GM21381 (cell line): ENCODE data around the gene EPS8.
"Not testable (repeated sequence)": the region's sequence is repeated elsewhere in the genome, so short reads cannot be mapped to it uniquely, and the experiment has no call there.

Experiments
- ATAC-seq: cut with Tn5 transposase; IDR thresholded peaks from one replicate; pipeline ENCODE4 v1.9.1; 2021; ENCODE audit warnings: mild to moderate bottlenecking, moderate library complexity; ENCODE audit not compliant: unreplicated experiment

Gene EPS8

DNA sequence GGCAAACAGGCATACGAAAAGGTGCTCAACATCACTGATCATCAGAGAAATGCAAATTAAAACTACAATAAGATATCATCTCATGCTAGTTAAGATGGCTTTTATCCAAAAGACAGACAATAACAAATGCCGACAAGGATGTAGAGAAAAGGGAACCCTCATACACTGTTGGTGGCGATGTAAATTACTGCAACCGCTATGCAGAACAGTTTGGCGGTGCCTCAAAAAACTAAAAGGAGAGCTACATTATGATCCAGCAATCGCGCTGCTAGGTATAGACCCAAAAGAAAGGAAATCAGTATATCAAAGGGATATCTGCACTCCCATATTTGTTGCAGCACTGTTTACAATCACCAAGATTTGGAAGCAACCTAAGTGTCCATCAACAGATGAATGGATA is 27.0 kb downstream of the EPS8 start:
- ATAC-seq, result not testable (repeated sequence)

DNA sequence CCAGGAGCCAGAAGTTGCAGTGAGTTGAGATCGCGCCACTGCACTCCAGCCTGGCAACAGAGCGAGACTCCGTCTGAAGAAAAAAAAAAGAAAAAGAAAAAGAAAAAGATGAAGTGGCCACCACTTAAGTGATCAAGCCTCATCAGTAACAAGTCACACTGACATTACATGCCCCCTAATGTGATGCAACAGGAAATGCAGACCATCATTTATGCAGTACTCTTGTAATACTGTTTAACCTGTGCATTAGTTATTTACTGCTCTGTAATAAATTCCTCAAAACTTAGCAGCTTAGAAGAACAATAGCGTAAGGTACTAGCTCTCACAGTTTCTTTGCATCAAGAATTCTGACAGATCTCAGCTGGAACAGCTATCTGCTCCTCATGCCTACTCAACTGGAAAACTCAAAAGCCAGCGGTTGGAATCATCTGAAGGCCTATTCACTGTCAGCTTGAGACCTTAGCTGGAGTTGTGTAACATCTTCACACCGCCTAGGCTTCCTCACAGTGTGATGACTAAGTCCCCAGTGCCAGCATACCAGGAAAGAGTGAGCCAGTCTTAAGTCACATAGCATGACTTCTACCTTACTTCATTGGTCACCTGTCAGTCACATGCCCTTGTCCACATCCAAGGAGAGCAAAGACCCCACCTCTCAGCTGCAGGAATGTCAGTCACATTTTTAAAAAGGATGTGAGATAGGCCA is 31.5 kb downstream of the EPS8 start:
- no peak for ATAC-seq

DNA sequence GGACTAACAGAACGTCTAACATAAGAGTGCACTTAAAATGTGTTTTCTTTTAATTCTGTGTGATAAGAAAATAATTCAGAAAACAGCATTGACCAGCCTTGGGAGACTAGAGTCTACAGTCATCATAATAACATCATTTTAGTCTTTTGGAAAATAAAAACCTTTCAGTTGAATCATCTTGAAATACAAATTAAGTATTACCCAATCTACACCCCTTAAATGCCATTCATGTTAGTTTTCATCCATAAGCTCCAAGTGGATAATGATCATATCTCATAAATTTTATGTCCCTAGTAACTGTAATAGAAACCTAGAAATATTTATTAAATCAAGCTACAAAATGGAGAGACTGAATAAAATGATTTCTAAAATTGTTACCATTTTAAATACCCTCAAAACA is 32.4 kb downstream of the EPS8 start:
- ATAC-seq, result no peak

DNA sequence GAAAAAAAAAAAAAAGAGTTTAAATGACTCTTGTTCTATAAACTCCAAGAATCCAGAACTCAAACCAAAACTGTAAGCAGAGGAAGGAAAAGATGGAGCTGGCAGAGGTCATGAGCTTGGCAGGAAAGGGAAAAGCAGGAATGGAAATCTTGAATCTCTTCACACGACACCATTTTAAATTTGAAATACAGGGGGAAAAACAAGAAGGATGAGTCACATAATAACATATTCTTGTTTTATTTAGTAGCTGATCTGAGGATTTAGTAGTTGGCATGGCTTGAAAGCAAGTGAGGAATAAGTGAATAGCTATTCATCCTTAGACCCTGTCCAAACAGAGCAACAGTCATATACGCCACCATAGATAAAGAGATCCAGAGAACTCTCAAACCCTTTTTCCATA is 35.0 kb downstream of the EPS8 start:
- ATAC-seq, result no peak

DNA sequence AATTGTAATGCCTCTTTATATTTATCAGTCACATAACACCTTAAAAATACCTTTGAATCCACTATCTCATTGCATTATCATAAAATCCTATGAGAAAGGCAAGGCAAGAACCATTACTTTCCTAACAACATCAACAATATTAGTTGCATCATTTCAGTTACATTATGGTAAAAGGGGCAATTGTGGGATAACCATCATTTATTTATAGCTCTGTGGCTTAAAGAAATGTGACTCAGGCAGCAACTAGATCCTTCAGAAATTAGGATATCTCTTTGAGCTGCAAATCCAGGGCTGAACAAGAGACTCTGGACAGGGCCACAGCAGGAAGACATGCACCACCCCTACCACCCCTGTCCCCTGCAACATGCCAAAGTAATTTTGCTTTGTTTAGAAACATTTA is 36.4 kb downstream of the EPS8 start:
- ATAC-seq, result no peak

DNA sequence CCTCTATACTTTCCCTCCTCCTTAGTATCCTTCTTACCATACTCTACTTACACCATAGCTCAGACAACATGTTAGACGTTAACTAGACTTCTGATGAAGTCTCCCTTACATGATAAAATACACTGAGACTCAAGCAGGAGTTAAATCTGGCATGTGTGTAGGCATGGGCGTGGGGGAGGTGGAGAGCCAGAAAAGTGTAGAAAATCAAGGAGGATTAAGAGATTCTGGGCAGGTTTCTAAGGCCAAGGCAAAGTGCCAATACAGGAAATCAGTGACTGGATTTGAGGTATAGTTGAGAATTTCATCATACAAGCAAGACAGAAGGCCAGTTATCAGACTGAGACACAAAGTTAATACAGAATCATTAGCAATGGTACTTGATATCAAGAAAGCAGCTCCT is 37.4 kb downstream of the EPS8 start:
- ATAC-seq, result no peak

DNA sequence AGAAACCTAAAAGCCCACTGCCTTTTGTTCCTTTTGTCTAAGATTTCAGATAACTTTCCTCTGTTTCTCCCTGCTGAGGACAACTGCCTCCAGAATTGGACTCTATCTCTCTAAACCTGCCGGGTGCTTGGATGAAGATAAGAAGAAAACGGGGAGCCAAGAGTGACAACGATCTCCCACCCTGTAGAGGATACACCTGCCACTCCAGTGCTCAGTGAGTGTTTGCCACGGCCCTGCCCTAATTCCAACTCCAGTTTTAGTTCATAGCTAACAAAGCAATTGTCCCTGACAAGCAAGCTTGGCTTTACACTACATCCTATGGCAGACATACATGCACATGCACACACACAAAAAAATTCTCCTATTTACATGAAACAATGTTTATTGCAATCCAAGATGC is 39.3 kb downstream of the EPS8 start:
- no peak for ATAC-seq

DNA sequence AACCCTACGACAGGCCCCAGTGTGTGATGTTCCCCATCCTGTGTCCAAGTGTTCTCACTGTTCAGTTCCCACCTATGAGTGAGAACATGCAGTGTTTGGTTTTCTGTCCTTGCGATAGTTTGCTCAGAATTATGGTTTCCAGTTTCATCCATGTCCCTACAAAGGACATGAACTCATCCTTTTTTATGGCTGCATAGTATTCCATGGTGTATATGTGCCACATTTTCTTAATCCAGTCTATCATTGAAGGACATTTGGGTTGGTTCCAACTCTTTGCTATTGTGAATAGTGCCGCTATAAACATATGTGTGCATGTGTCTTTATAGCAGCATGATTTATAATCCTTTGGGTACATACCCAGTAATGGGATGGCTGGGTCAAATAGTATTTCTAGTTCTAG is 47.3 kb downstream of the EPS8 start:
- ATAC-seq, result not testable (repeated sequence)

DNA sequence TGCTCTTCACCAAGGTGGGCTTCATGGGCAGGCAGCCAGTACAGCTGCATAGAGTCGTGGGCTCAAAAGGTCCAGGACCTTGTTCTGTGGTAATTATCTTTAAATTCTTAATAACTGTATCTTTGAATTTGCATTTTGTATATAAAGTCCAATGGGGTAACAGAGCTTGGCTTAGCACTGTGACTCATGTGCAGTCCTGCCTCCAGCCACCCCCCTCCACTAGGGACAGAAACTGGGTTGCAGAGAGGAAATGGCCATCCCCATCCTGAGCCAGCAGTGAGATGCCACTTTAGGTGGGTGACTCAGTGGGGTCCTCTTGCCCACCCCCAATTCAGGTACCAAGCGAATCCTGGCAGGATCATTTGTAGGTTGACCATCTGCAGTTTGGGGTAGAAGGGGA is 48.1 kb downstream of the EPS8 start:
- ATAC-seq, result no peak

DNA sequence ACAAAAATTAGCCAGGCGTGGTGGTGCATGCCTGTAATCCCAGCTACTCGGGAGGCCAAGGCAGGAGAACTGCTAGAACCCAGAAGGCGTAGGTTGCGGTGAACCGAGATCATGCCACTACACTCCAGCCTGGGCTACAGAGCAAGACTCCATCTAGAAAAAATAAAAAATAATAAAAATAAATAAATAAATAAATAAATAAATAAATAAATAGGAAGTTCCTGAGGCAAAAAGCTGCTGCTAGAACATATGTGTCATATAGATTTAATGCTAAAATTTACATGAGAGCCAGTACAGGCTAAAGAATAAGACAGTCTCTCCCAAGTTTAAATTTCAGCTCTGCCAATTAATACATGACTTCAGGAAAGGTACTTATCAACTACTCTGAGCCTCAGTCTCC is 48.8 kb downstream of the EPS8 start:
- not testable (repeated sequence) for ATAC-seq

DNA sequence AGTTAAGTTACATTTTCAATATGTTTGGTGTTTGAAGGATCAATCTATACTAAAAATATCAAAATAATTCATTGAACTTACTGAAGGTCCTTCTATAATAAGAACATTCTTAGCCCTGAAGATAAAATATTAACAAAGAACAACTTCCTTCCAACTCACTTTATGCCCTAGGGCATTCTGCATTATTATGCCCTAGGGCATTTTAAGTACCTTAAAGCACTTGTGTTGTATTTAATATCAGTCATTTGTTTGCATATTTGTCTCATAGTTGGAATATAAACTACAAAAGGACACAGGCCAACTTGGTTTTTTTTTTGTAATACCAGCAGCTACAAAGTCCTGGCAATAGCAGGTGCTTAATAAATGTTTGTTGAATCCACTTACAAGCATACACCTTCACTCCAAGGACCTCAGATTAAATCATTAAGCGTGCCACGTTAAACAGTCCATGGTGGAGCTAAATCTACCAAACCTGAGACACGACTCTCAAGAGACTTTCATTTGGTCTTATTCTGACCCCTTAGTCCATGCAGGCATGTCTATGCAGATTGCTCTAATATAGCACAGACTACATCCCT is 50.7 kb downstream of the EPS8 start:
- ATAC-seq, result no peak

DNA sequence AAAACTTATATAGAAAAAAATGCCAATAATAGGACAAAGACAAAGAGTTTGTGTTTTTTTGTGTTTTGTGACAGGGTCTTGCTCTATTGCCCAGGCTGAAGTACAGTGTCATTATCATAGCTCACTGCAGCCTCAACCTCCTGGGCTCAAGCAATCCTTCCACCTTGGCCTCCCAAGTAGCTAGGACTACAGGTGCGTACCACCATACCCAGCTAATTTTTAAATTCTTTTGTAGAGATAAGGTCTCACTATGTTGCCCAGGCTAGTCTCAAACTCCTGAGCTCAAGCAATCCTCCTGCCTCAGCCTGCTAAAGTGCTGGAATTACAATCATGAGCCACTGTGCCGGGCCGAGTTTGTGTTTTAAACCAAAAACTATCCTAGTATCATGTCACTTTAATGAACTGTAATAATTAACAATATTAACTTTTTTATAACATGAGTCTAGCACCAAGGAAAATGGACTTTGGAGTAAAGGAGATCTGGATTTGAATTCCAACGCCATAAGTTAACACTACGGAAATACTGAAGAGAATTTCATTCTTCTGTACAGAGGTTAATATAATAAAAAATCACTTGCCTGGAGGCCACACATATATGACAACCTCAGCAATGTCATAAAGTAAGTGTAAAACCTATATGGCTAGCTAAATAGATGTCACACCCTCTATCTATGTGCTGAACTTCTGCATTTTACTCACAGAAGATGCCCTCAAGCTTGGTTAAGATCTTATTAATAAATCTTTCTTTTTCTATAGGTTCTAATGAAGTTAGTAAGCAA is 53.2 kb downstream of the EPS8 start:
- no peak for ATAC-seq

DNA sequence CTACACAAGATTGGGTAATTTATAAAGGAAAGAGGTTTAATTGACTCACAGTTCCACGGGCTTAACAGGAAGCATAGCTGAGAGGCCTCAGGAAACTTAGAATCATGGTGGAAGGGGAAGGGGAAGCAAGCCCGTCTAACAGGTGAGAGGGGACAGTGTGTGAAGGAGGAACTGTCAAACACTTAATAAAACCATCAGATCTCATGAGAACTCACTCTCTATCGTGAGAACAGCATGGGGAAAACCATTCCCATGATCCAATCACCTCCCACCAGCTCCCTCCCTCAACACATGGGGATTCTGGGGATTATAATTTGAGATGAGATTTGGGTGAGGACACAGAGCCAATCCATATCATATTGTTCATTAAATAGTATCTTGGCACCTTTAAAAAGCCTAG is 56.1 kb downstream of the EPS8 start:
- ATAC-seq, result no peak

DNA sequence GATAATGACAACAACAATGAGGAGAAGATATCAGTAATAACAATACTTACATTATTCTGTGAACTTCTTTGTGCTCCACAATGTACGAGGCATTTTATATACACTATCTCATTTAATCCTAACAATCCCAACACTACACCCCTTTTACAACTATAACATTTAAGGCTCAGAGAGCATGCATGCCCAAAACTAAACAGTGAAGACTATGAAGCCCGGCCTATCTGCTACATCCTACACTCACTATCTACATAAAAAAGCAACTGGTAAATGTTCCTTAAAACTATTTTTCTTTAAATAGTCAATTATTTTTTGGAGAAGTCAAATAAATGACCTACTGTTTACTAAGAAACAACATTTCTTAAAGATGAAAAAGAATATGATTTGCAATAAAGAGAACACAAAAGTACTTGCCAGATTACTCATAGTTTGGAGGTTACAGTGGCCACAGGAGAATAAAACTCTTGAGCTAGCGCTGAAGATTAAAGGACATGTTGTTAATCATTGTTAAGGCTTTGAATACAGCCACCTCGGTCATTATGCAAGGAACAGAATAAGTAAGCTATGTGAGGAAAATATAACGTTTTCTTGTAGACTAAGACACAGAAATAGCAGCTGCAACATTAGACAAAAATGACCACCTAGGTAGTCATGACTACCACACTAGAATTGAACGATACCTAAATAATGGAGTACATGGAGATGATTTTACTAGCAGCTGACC is 56.7 kb downstream of the EPS8 start:
- ATAC-seq, result no peak

DNA sequence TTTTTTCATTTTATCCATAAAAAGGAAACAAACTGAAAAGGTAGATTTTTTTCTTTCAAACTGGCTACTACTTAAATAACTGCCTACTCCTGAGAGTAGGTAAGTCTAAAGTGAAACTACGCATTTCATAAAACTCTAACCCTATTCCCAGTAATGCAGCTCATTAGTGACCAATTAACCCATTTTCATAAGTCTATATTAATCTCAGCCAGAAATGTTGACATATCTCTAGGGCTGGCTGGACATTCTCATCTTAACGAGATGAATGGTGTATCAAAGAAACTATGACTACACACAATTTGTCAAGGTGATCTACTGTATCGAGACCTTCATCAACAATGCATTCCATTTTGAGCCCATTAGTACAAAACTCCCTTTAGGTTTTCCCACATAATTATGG is 57.2 kb downstream of the EPS8 start:
- ATAC-seq, result no peak

DNA sequence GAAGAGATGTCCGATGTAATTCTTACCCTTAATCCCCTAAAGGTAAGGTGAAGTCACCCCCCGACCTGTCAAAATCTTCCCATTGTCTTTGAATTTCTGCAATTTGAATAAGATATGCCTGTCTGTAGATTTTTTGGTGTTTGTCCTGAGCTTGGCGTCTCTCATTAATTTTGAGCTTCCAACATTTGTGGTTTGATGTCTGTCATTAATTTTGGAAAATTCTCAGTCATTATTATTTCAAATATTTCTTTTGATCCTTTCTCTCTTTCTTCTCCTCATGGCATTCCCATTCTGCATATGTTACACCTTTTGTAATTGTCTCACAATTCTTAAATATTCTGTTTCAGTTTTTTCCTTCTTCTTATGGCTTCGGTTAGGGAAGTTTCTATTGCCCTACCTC is 60.1 kb downstream of the EPS8 start:
- no peak for ATAC-seq

DNA sequence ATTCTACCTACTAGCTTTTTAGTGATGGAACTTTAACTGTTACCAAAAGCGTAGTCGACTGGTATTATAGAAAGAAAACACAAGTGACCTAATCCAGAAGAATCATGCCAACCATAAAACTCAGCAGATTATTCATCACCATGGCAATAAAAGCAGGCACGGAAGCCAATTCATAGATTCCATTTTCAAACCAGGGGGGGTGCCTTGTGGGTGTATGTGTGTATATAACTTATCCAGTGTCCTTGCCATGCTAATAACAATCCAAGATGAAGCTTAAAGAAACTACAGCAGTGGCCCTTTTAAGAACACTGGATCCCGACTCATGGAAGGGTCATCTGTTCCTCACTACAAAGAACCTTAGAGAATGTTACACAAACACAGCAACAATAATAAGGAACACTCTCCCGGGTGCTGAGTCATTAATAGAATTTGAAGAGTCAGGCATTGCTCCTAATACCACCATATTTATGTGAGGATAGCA is 61.0 kb downstream of the EPS8 start:
- ATAC-seq, result no peak

DNA sequence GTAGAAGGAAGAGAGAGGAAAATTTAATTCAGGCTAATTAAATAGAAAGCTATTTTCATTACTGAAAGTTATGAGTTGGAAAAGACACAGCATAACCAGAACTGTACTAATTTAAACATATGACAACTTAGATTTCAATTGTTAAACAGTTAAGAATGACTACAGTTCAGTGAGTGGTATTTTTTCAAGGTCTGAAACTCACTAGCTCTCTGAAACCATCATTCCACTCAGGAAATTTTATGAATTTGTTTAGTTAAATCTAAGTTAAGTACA is 62.4 kb downstream of the EPS8 start:
- no peak for ATAC-seq

DNA sequence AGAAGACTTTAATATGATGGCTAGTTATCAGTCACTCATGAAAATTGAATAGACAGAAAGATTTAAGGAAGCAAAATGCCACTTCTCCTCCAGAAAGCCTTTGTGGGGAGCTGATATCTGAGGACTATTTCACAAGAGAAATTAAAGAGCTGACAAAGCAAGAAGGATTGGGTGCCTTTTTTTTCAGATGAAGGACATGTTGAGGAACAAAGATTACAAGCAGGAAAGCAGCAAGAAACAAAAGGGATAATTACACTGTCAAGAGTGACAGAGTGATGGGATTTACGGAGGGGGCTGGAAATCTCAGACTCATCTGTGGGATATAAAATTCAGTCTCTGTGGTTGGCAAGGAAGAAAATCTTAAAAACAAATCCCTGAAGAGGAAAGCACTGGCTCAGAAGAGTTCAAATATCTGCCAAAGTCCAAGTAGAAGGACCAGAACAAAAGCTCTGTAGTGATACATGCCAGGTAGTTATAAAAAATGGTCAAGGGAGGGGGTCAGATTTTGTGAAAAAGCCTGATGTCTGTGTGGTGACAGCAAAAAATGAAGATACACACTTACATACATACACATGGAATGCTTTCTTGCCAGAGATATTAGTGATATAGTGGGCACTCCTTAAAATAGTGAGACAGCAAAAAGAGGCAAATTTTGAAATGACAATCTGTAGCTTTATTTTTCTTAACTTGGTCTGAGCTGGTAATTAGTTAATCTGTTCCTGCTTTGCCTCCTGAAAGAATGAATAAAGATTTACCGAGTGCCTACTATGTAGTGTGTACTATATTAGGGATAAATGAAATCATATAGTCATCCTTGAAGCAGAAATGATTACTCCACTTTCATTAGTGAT is 62.9 kb downstream of the EPS8 start:
- ATAC-seq, result no peak

DNA sequence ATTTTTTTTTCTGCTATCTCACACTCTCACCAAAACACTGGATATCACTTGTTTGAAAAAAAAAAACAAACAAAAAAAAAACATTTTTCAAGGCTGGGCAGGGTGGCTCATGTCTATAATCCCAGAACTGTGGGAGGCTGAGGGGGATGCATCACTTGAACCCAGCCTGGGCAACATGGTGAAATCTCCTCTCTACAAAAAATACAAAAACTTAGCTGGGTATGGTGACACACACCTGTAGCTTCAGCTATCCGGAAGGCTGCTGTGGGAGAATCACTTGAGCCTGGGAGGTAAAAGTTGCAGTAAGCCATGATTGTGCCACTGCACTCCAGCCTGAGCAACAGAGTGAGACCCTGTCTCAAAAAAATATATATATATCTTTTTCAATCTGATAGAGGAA is 66.2 kb downstream of the EPS8 start:
- no peak for ATAC-seq
